SK-N-SH (cell line): Measurements from ENCODE around the gene FAM184A. TPM values are rescaled to one million over a fixed set of nuclear protein-coding genes. Genes with fewer than 3 reads are reported as not detected.
"Not testable (repeated sequence)": the region's sequence is repeated elsewhere in the genome, so short reads cannot be mapped to it uniquely, and the experiment has no call there.

Experiments used
- CTCF ChIA-PET: fragments of 300-600, 350-600 bp; formaldehyde crosslinking; extraction: SDS; loops from one replicate; lab custom pipeline; 2021; lab: Yijun Ruan, JAX
- POLR2A ChIA-PET: fragments of 350-600 bp; sonication (Branson Sonifier 250); formaldehyde crosslinking; extraction: SDS; loops from one replicate; lab custom pipeline; 2020; ENCODE audit warnings: antibody characterized with exemption, inconsistent platforms; lab: Yijun Ruan, JAX
- DNase-seq: peaks from one replicate; pipeline ENCODE4 v3.0.0; 2012
- H2AFZ ChIP-seq: fragments of 200-600 bp; sonication (generic); 2 replicates; pipeline ENCODE4 v1.8.1; 2016; ENCODE audit warnings: antibody characterized with exemption, mild to moderate bottlenecking, low read depth
- H3F3A ChIP-seq: fragments of 200-600 bp; sonication (generic); replicated peaks from 2 replicates; pipeline ENCODE3; 2016; ENCODE audit warnings: antibody characterized with exemption, mild to moderate bottlenecking; ENCODE audit not compliant: insufficient read depth
- H3K27ac ChIP-seq, 2 experiments: fragments of 200-500 bp in 1 of 2; fragments of 200-600 bp in 1 of 2; sonication (Bioruptor generic) in 1 of 2; sonication (generic), shearing (Covaris generic) in 1 of 2; 2 replicates each; pipeline versions ENCODE4 v1.5.1 to v1.6.1; 2014 to 2016; ENCODE audit warnings: low read depth in 2 of 2, inconsistent platforms in 1 of 2, low read length in 1 of 2, mild to moderate bottlenecking in 1 of 2, mixed read lengths in 1 of 2
- H3K27me3 ChIP-seq: fragments of 200-600 bp; sonication (generic), shearing (Covaris generic); 2 replicates; pipeline ENCODE4 v1.6.1; 2016; ENCODE audit warnings: mixed run types; ENCODE audit not compliant: insufficient read depth
- H3K36me3 ChIP-seq, 2 experiments: fragments of 200-500 bp in 1 of 2; fragments of 200-600 bp in 1 of 2; sonication (Bioruptor generic) in 1 of 2; sonication (generic) in 1 of 2; replicated peaks in 1 of 2; 2 replicates each; pipeline versions ENCODE3 to v1.5.1; 2014 to 2016; ENCODE audit warnings: low read length in 1 of 2, mild to moderate bottlenecking in 1 of 2; ENCODE audit not compliant: insufficient read depth in 2 of 2, control insufficient read depth in 1 of 2
- H3K4me1 ChIP-seq, 2 experiments: fragments of 200-500 bp in 1 of 2; fragments of 200-600 bp in 1 of 2; sonication (Bioruptor generic) in 1 of 2; sonication (generic), shearing (Covaris generic) in 1 of 2; 2 replicates each; pipeline versions ENCODE4 v1.5.1 to v1.6.1; 2014 to 2016; ENCODE audit warnings: low read depth in 1 of 2, low read length in 1 of 2, mixed run types in 1 of 2; ENCODE audit not compliant: insufficient read depth in 2 of 2, control insufficient read depth in 1 of 2
- H3K4me2 ChIP-seq: fragments of 200-600 bp; sonication (generic), shearing (Covaris generic); 2 replicates; pipeline ENCODE4 v1.6.1; 2017; ENCODE audit warnings: mixed run types
- H3K4me3 ChIP-seq, 2 experiments: fragments of 200-500 bp in 1 of 2; fragments of 200-600 bp in 1 of 2; sonication (Bioruptor generic) in 1 of 2; sonication (generic), shearing (Covaris generic) in 1 of 2; 2 replicates each; pipeline versions ENCODE4 v1.5.1 to v1.8.1; 2014 to 2016; ENCODE audit warnings: low read depth in 2 of 2, inconsistent platforms in 1 of 2, low read length in 1 of 2, mild to moderate bottlenecking in 1 of 2, mixed read lengths in 1 of 2, moderate library complexity in 1 of 2
- H3K79me2 ChIP-seq: fragments of 200-600 bp; sonication (generic); 2 replicates; pipeline ENCODE4 v1.8.1; 2017; ENCODE audit warnings: mild to moderate bottlenecking; ENCODE audit not compliant: insufficient read depth
- H3K9ac ChIP-seq: fragments of 200-600 bp; sonication (generic); 2 replicates; pipeline ENCODE4 v1.6.1; 2017; ENCODE audit warnings: mixed run types
- H3K9me2 ChIP-seq: fragments of 200-600 bp; sonication (generic); 2 replicates; pipeline ENCODE4 v1.6.1; 2017; ENCODE audit warnings: mixed run types
- H3K9me3 ChIP-seq: fragments of 200-600 bp; sonication (generic); 2 replicates; pipeline ENCODE4 v1.6.1; 2017; ENCODE audit warnings: mixed run types, mild to moderate bottlenecking, moderate library complexity
- H4K20me1 ChIP-seq: fragments of 200-600 bp; sonication (generic); 2 replicates; pipeline ENCODE4 v1.6.1; 2017; ENCODE audit warnings: mild to moderate bottlenecking, mixed run types; ENCODE audit not compliant: insufficient read depth
- CHD2 ChIP-seq: fragments of 150-350 bp; IDR thresholded peaks from 2 replicates; pipeline ENCODE4 v1.6.1; 2018; ENCODE audit warnings: low read length; ENCODE audit not compliant: partially characterized antibody
- CTCF ChIP-seq: fragments of 200-600 bp; sonication (generic); IDR thresholded peaks from 2 replicates; pipeline ENCODE4 v1.6.1; 2017; ENCODE audit warnings: antibody characterized with exemption, mild to moderate bottlenecking, moderate library complexity
- ELF1 ChIP-seq: IDR thresholded peaks from 2 replicates; pipeline ENCODE4 v1.4.0; 2012
- EP300 ChIP-seq, 2 experiments: IDR thresholded peaks; 2 replicates each; pipeline versions ENCODE4 v1.4.0 to v1.6.1; 2012; ENCODE audit warnings: borderline replicate concordance in 1 of 2, low read depth in 1 of 2, low read length in 1 of 2
- EZH2phosphoT487 ChIP-seq: fragments of 200-600 bp; sonication (generic); IDR thresholded peaks from 2 replicates; pipeline ENCODE4 v1.6.1; 2017; ENCODE audit warnings: low read depth, mixed run types, mild to moderate bottlenecking, antibody characterized with exemption, moderate library complexity, borderline replicate concordance
- FOXM1 ChIP-seq: IDR thresholded peaks from 2 replicates; pipeline ENCODE4 v1.4.0; 2012; ENCODE audit warnings: low read depth, mild to moderate bottlenecking
- GABPA ChIP-seq: IDR thresholded peaks from 2 replicates; pipeline ENCODE4 v1.4.0; 2012; ENCODE audit warnings: low read depth, mild to moderate bottlenecking
- GATA2 ChIP-seq: sonication (generic); formaldehyde crosslinking; IDR thresholded peaks from 2 replicates; pipeline ENCODE4 v1.5.0; 2020; ENCODE audit warnings: mild to moderate bottlenecking, missing genetic modification reagents
- MAX ChIP-seq: IDR thresholded peaks from 2 replicates; pipeline ENCODE4 v1.4.0; 2012; ENCODE audit warnings: low read depth
- NFIC ChIP-seq: IDR thresholded peaks from 2 replicates; pipeline ENCODE4 v1.4.0; 2012; ENCODE audit warnings: borderline replicate concordance
- NRF1 ChIP-seq: IDR thresholded peaks from 2 replicates; pipeline ENCODE4 v1.6.1; 2012; ENCODE audit warnings: low read depth, mild to moderate bottlenecking, low read length
- PBX3 ChIP-seq: IDR thresholded peaks from 2 replicates; pipeline ENCODE4; 2012
- RAD21 ChIP-seq: IDR thresholded peaks from 2 replicates; pipeline ENCODE4 v1.6.1; 2012; ENCODE audit warnings: mild to moderate bottlenecking, low read length
- RCOR1 ChIP-seq: fragments of 150-350 bp; IDR thresholded peaks from 2 replicates; pipeline ENCODE4 v1.6.1; 2017; ENCODE audit warnings: antibody characterized with exemption, low read length
- RFX5 ChIP-seq: IDR thresholded peaks from 2 replicates; pipeline ENCODE4 v1.6.1; 2012; ENCODE audit warnings: mild to moderate bottlenecking, improper control_type of control experiment, low read length
- RXRA ChIP-seq: IDR thresholded peaks from 2 replicates; pipeline ENCODE4 v1.4.0; 2012; ENCODE audit warnings: low read depth, mild to moderate bottlenecking, borderline replicate concordance
- SIN3A ChIP-seq: IDR thresholded peaks from 2 replicates; pipeline ENCODE4 v1.6.1; 2012; ENCODE audit warnings: low read depth, mild to moderate bottlenecking, low read length, moderate library complexity, borderline replicate concordance
- SMC3 ChIP-seq: IDR thresholded peaks from 2 replicates; pipeline ENCODE4 v1.6.1; 2012; ENCODE audit warnings: low read depth, low read length, improper control_type of control experiment
- TAF1 ChIP-seq: IDR thresholded peaks from 2 replicates; pipeline ENCODE4 v1.6.1; 2012; ENCODE audit warnings: low read depth, mild to moderate bottlenecking, low read length, moderate library complexity, borderline replicate concordance
- YY1 ChIP-seq: IDR thresholded peaks from 2 replicates; pipeline ENCODE4 v1.4.0; 2012; ENCODE audit warnings: low read depth, mild to moderate bottlenecking
- WGBS: methylation state at CpG from one replicate; pipeline ENCODE4 v1.1.6; 2017; ENCODE audit warnings: low lambda C conversion rate; 5-methylcytosine and 5-hydroxymethylcytosine counted together
- polyA plus RNA-seq, 3 experiments: library from polyadenylated mRNA; depleted of rRNA; stranded (reverse); fragments of >200 nt; gene quantifications; 2 replicates each; pipeline ENCODE4 v1.2.3, GENCODE V29; 2012

FAM184A gene
- polyA plus RNA-seq, 1 of the 3 experiments (the other 2 are of a cell fraction), result 0.38 TPM

GRCh38 chr6:118999494-119000040 lies 78.9 kb downstream of the FAM184A start:
- TF ChIP-seq FOXM1 (no peak), EZH2phosphoT487 (no peak), SIN3A (no peak), NRF1 (no peak), GATA2 (CRISPR knock-in tag) (no peak), PBX3 (no peak), ELF1 (no peak), RFX5 (no peak), TAF1 (no peak), CTCF (no peak), SMC3 (no peak), NFIC (no peak), CHD2 (no peak), EP300 (IDR thresholded peaks at IDR 0.05; ENCODE audit: borderline replicate concordance in 1 of 2, low read depth in 1 of 2, low read length in 1 of 2) (no peak), RAD21 (no peak), RCOR1 (no peak), RXRA (no peak), MAX (no peak), YY1 (no peak), GABPA (no peak)
- TF ChIP-seq, all 33 proteins: peak for 0
- H2AFZ ChIP-seq, result no peak overlapping the region
- ChIA-PET CTCF (interaction anchor here (1.6 kb wide), 1 partner anchor 8 kb away, joined by 4 read pairs; no protein-coding TSS in a partner anchor), POLR2A (no interaction called here)
- H3K9me3 ChIP-seq, result no peaks in the 10 kb centered on the region
- no peak overlapping the region for H3K4me3 ChIP-seq
- no peak overlapping the region for H3K4me2 ChIP-seq
- no peaks in the 10 kb centered on the region for H3K27me3 ChIP-seq
- no peaks in the 10 kb centered on the region for H4K20me1 ChIP-seq
- no peaks in the 10 kb centered on the region for H3K9me2 ChIP-seq
- no peak overlapping the region for H3K27ac ChIP-seq
- no peak for DNase-seq
- H3F3A ChIP-seq, result no peaks in the 10 kb centered on the region
- no peaks in the 10 kb centered on the region for H3K79me2 ChIP-seq
- no peaks in the 10 kb centered on the region for H3K36me3 ChIP-seq
- no peak overlapping the region for H3K9ac ChIP-seq
- 28% methylated on average over 1 of the region's 1 CpG for WGBS
- no peaks in the 10 kb centered on the region for H3K4me1 ChIP-seq

GRCh38 chr6:118997426-118997825 lies 81.0 kb downstream of the FAM184A start:
- DNase-seq, H4K20me1 ChIP-seq, H3K4me2 ChIP-seq, H3F3A ChIP-seq, H3K4me1 ChIP-seq, H2AFZ ChIP-seq, H3K36me3 ChIP-seq, POLR2A ChIA-PET, H3K9me2 ChIP-seq, H3K79me2 ChIP-seq, H3K9ac ChIP-seq, H3K27ac ChIP-seq, H3K4me3 ChIP-seq, H3K27me3 ChIP-seq, H3K9me3 ChIP-seq: not testable (repeated sequence)
- CTCF ChIA-PET, result interaction anchor here (0.5 kb wide), 1 partner anchor 711 kb away, joined by 3 read pairs; no protein-coding TSS in a partner anchor
- 69% methylated on average over 3 of the region's 3 CpGs for WGBS
